Measurements from ENCODE around the gene DOC2B. TPM values are rescaled to one million over a fixed set of nuclear protein-coding genes. Genes with fewer than 3 reads are reported as not detected.
"Not testable (repeated sequence)": the region's sequence is repeated elsewhere in the genome, so short reads cannot be mapped to it uniquely, and the experiment has no call there.

Gene DOC2B
- total RNA-seq, 1 experiment from 2014 or later: not detected

DNA sequence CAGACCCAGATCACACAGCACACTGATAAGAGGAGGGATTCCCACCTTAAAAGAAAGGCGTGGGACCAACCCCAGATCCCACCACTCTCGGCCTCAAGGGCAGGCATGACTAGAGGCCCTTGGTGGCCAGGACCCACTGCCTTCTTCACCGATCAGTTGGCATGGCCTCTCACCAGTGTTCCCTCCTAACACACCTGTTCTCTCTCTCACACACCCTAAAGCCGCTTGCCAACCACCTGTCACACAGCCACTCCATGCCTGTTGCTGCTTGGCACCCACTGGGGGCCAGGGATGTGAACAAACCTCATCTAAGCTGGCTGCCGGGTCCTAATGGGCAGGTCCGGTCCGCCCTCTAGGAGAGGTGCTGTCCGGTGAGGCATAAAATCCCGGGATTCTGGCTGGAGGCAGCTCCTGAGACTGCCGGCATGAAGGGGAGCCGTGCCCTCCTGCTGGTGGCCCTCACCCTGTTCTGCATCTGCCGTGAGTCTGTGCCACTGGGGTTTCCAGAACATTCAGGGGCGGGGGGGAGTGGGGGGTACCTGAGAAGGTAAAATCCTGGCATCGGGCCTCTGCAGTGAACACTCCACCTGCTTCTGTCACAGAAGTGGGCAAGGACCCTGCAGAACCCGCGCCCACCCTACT lies 44.2 kb downstream of the DOC2B start, which contains the start of gene SCGB1C2:
Gene SCGB1C2 (plus strand): TSS at position 404 of the 642 bp plus-strand sequence. CDS start 22 bp downstream, at position 426.
- H3K27ac Mint-ChIP-seq (ENCODE audit: unreplicated experiment); H3K36me3 Mint-ChIP-seq (ENCODE audit: insufficient read depth, unreplicated experiment); H3K36me3 ChIP-seq (ENCODE audit: control insufficient read depth, insufficient read depth, low read length); POLR2A ChIA-PET; H3K4me3 Mint-ChIP-seq (ENCODE audit: unreplicated experiment); H3K9me3 ChIP-seq; H3K27me3 Mint-ChIP-seq (ENCODE audit: insufficient read depth, unreplicated experiment); H3K27me3 ChIP-seq (replicated peaks; ENCODE audit: control insufficient read depth, insufficient read depth, low read length); DNase-seq; H3K9me3 Mint-ChIP-seq (ENCODE audit: unreplicated experiment); H3K4me3 ChIP-seq (ENCODE audit: low read depth, low read length); intact Hi-C loops (cut with micrococcal nuclease; ENCODE audit: unreplicated experiment); H3K4me1 ChIP-seq; H3K4me1 Mint-ChIP-seq (ENCODE audit: low read depth, unreplicated experiment); BruUV-seq (replicated peaks): not testable (repeated sequence)
- CTCF ChIA-PET: interaction anchor here (0.7 kb wide), 1 partner anchor 378 kb away, joined by 3 read pairs; no protein-coding TSS in a partner anchor

DNA sequence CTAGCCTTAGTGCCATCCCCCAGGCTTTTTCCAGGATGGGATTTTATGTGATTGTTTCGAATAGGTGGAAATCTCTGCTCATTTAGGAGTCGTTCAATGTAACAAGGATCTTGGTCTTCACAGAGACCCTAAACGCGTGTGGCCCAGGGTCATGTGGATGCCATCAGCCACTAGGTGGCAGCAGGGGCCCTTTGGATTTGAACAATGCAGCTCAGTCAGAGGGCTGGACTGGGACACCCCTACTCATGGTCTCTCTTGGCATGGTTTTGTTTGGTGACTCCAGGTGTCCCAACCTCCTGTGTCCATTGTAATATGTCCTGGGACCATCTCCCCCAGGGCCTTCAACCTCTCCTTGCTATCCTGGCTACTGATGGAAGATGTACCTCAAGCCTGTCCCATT lies 44.9 kb downstream of the DOC2B start:
- H3K4me3 ChIP-seq (ENCODE audit: low read depth, low read length); H3K9me3 Mint-ChIP-seq (ENCODE audit: unreplicated experiment); POLR2A ChIA-PET; H3K27me3 Mint-ChIP-seq (ENCODE audit: insufficient read depth, unreplicated experiment); H3K9me3 ChIP-seq; H3K4me1 ChIP-seq; H3K4me3 Mint-ChIP-seq (ENCODE audit: unreplicated experiment); intact Hi-C loops (cut with micrococcal nuclease; ENCODE audit: unreplicated experiment); H3K4me1 Mint-ChIP-seq (ENCODE audit: low read depth, unreplicated experiment); H3K27me3 ChIP-seq (replicated peaks; ENCODE audit: control insufficient read depth, insufficient read depth, low read length); H3K36me3 Mint-ChIP-seq (ENCODE audit: insufficient read depth, unreplicated experiment); H3K36me3 ChIP-seq (ENCODE audit: control insufficient read depth, insufficient read depth, low read length); H3K27ac Mint-ChIP-seq (ENCODE audit: unreplicated experiment); BruUV-seq (replicated peaks): not testable (repeated sequence)
- CTCF ChIA-PET: interaction anchor here (0.7 kb wide), 1 partner anchor 379 kb away, joined by 3 read pairs; no protein-coding TSS in a partner anchor
- peak; percentile 79 for DNase-seq
- TF ChIP-seq, protein P1, sequence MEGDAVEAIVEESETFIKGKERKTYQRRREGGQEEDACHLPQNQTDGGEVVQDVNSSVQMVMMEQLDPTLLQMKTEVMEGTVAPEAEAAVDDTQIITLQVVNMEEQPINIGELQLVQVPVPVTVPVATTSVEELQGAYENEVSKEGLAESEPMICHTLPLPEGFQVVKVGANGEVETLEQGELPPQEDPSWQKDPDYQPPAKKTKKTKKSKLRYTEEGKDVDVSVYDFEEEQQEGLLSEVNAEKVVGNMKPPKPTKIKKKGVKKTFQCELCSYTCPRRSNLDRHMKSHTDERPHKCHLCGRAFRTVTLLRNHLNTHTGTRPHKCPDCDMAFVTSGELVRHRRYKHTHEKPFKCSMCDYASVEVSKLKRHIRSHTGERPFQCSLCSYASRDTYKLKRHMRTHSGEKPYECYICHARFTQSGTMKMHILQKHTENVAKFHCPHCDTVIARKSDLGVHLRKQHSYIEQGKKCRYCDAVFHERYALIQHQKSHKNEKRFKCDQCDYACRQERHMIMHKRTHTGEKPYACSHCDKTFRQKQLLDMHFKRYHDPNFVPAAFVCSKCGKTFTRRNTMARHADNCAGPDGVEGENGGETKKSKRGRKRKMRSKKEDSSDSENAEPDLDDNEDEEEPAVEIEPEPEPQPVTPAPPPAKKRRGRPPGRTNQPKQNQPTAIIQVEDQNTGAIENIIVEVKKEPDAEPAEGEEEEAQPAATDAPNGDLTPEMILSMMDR (IDR thresholded peaks at IDR 0.05; ENCODE audit: insufficient read depth in 1 of 2, low read depth in 1 of 2, low read length in 1 of 2, severe bottlenecking in 1 of 2, unreplicated experiment in 1 of 2): peak; percentile 29 to 59

DNA sequence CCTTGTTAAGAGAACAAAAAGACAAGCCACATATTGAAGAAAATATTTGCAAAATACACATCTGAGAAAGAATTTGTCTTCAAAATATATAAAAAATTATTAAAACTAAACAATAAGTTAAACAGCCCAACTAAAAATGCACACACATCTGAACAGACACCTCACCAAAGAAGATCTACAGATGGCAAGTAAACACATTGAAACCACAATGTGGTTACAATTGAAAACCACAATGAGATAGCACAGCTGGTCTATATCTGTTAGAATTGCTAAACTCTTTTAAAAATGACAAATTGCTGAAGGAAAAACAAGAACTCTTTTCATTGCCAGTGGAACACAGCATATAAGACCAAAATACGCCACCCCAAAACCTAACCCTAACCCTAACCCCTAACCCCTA lies 45.6 kb downstream of the DOC2B start:
- BruUV-seq (replicated peaks): not testable (repeated sequence)

DNA sequence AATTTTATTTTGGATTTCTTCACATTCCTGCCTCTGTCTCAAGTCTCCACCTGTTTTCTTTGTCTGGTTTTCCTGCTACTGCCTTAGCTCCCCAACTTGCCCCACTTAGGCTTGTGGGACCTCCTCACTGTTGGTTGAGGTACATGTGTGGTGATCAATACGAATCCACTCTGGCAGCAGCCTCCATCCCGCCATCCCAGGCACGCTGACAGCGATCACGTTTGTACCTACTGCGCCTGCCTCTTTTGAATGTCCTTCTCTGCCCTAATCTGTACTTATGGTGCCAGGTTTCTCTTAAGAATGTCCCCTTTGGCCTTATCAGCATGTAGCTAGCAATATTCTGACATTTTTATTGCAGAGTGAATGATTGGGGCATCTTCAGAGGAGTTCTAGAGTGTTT lies 46.4 kb downstream of the DOC2B start:
- H3K9me3 Mint-ChIP-seq (ENCODE audit: unreplicated experiment); H3K4me1 ChIP-seq; CTCF ChIA-PET; intact Hi-C loops (cut with micrococcal nuclease; ENCODE audit: unreplicated experiment); H3K9me3 ChIP-seq; BruUV-seq (replicated peaks); H3K27me3 Mint-ChIP-seq (ENCODE audit: insufficient read depth, unreplicated experiment); H3K36me3 ChIP-seq (ENCODE audit: control insufficient read depth, insufficient read depth, low read length); H3K36me3 Mint-ChIP-seq (ENCODE audit: insufficient read depth, unreplicated experiment); DNase-seq; H3K4me3 ChIP-seq (ENCODE audit: low read depth, low read length); H3K4me3 Mint-ChIP-seq (ENCODE audit: unreplicated experiment); H3K27ac Mint-ChIP-seq (ENCODE audit: unreplicated experiment); H3K4me1 Mint-ChIP-seq (ENCODE audit: low read depth, unreplicated experiment); POLR2A ChIA-PET; H3K27me3 ChIP-seq (replicated peaks; ENCODE audit: control insufficient read depth, insufficient read depth, low read length): not testable (repeated sequence)

More for the DNA sequence above, 45.6 kb downstream of the DOC2B start:
- H3K27me3 ChIP-seq (replicated peaks; ENCODE audit: control insufficient read depth, insufficient read depth, low read length); H3K4me3 ChIP-seq (ENCODE audit: low read depth, low read length); H3K9me3 ChIP-seq; H3K27me3 Mint-ChIP-seq (ENCODE audit: insufficient read depth, unreplicated experiment); H3K4me1 Mint-ChIP-seq (ENCODE audit: low read depth, unreplicated experiment); H3K36me3 ChIP-seq (ENCODE audit: control insufficient read depth, insufficient read depth, low read length); H3K27ac Mint-ChIP-seq (ENCODE audit: unreplicated experiment); DNase-seq; H3K4me1 ChIP-seq; H3K4me3 Mint-ChIP-seq (ENCODE audit: unreplicated experiment); H3K36me3 Mint-ChIP-seq (ENCODE audit: insufficient read depth, unreplicated experiment); intact Hi-C loops (cut with micrococcal nuclease; ENCODE audit: unreplicated experiment); CTCF ChIA-PET; H3K9me3 Mint-ChIP-seq (ENCODE audit: unreplicated experiment); POLR2A ChIA-PET: not testable (repeated sequence)

Measured in Caco-2 (cell line).